Glomerular visceral epithelial cell (primary cell): Measurements from ENCODE around the gene GPHA2.

Experiments
- DNase-seq: peaks from one replicate; pipeline ENCODE4 v3.0.0-alpha.2; 2016; ENCODE audit errors: extremely low spot score

GPHA2 gene

DNA sequence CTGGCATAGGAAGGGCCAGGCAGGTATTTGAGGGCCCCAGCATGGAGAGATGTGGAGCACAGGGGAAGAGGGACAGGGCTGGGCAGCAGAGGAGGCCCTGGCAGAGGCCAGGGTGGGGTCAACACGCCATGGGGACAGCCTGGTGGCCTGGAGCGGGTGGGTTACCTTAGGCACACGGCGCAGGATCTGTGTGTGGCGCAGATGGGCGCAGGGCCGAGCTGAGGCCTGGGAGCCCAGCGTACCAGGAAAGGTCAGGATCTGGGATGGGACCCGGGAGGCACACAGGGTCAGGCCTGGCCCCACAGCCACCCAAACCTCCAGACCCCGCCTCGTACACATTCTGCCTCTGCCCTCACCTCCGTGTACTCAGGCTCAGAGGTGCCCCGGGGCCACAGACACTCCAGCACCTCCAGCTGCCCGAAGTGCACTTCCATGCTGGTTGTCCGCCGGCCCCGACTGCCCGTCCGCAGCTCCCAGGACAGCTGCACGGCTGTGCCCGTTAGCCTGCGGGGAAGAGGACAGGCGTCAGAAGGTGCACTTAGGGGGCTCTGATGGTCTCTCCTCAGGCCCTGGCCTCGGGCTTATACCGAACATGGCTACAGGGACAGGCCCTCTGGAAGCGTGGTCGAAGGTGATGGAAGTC is 25.1 kb downstream of the GPHA2 start:
- no peak for DNase-seq

DNA sequence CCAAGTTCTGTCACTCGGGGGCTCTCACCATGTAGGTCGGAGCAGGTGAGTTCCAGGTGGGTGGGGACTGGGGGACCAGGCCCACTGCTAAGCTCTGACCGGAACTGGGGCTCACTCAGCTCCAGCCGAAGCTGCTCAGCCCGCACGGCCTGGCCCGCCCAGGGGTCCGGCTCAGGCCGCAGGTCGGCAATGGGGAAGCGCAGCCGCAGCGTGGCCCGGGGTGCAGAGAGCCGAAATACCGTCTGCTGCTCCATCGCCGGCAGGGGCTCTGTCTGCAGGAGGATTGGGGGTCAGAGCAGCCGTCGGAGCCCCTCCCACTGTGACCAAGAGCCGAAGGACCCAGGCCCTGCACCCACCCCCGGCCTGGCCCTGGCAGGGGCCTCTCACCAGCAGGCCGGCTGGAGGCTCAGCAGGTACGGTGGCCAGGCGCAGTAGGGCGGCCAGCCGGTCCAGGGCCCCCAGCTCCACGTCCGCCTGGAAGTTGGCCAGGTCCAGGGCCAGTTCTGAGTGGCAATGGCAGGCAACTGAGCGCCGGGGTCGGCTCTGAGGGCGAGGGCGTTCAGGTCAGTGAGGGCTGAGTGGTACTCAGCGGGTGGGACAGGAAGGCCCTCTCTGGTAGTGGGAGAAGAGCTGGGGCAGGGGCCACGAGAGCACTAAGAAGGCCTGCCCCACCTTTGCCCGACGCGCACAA is 25.9 kb downstream of the GPHA2 start:
- DNase-seq, result no peak

DNA sequence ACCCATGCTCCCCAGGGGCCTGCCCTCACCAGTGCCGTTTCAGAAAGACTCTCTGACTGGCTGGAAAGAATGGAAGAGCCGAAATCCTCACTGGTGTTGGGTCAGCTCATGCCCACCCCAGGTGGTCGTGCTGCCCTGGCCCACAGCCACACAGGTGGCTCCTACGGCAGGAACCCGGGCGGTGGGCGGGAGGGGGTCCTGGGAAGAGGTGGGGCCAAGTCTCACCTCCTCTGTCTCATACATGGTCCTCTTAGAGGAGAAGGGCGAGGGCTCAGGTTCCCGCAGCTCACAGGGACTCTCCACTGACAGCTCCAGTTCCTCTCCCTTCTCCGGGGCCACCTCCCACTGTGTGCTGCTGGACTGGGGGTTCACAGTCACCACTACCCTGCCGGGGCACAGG is 26.9 kb downstream of the GPHA2 start:
- no peak for DNase-seq

DNA sequence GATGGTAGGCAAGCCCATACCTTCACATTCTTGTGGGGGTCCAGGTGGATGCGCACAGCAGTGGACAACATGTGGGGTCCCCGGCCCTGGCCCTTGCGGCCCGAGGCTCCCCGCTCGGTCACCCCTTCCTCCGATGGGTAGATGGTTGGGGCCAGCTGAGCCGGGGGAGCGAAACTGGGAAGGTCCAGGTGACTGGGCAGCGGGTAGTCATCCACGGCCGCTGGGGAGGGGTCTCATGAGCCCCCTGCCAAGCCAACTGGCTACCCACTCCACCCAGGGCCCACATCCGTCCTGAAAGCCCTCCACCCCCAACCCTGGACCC is 29.4 kb downstream of the GPHA2 start:
- no peak for DNase-seq

DNA sequence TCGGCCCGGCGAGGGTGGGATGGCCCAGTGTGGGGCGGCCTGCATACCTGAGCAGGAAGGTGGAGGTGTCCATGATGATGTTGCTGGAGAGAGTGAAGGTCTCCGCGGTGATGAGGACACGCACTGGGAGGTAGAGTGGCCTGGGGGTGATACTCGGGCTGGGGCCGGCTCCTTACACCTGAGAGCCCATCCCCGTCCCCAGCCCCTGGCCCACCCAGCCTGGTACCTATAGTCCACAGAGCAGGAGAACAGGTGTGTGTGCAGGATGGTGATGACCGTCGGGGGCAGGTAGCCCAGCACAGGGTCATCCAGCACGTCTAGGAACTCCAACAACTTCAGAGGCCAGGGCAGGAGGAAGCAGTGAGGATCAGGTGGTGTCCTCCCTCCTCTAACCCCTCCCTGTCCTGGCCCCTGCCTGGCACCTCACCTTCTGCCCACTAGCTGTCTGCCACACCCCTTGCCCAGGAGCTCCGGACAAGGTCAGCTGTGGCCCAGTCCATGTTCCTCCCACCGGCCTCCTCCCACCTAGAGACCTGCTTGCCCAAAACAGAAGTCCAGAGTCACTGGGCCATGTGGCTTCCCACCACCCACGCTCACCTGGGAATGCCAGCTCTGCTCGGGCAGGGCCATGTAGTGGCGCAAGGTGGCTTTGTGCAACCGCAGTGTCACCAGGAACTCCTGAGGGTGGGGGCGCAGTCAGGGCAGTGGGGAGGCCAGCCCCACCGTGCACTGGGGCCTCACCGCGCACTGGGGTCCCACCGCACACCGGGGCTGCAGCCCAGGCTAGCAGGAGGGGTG is 30.0 kb downstream of the GPHA2 start:
- DNase-seq, result no peak

DNA sequence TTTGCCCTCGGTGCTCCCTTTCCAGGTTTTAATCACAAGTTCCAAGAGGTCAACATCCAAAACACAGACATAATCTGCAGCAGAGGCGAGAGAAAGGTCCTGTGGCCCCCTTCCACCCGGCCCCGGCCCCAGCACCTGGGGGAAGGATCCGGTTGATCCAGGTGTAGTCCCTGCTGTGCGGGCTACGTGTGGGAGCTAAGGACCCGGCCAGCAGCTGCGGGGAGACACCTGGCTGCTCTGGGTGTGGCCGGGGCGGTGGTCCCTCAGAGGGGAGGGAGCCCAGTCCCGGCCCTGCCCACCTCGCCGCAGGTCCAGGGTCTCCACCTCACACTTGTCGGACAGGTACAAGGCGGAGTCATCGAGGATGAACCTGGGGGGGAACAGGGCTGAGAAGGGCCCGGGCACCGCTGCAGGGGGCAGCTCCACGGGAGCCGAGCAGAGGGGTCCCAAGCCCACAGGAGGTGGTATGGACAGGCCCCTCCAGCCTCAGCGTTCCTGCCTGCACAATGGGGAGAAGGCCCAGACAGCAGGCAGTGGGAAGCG is 32.3 kb downstream of the GPHA2 start:
- no peak for DNase-seq

DNA sequence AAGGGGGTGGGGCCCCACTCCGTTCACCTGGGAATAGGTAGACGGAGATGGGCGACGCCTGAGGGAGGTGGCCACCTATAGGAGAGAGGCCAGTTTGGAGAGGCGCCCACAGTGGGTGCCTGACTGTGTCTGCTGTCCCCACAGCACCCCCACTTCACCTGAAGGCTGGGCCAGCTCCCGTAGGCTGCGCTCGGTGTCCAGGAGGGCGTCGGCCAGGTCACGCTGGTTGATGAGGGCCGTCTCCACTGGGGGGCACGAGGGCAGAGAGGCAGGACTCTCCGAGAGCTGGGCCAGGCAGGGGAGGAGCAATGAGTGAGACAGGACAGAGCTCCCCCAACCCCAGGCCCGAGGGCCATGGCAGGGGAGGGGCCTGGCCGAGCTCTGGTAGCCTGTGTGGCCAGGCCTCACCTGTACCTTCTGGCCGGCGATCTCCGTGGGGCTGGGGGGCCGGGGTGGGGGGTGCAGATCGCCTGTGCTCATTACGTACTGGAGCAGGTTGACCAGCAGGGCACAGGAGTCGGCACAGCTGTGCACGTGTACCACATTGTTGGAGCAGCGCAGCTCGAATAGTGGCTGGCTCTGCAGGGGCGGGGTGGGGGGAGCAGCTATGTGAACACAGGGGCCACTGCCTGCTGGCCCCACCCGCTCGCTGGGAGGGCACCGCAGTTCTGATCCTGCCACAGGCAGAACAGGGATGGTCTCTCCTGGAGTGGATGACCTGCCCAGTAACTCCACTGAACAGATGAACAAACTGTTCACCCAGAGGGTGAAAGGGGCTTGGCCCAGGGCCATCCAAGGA is 33.4 kb downstream of the GPHA2 start:
- no peak for DNase-seq

DNA sequence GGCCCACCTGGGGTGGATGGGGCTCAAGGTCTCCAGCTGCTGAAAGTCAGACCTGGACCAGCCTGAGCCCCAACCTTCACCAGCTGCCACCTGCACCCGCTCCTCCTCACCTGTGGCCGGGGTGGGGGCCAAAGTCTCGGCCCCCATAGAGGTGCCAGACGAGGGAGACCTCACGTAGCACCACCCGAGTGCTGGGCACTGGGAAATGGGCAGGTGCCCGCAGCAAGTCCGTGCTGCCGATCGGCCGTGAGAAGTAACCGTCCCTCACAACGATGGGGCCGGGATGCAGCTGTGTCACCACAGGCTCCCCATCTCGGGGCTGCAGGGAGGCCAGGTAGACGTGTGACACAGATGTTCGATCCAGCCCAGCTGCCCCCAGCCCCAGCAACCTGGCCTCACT is 34.9 kb downstream of the GPHA2 start:
- no peak for DNase-seq

DNA sequence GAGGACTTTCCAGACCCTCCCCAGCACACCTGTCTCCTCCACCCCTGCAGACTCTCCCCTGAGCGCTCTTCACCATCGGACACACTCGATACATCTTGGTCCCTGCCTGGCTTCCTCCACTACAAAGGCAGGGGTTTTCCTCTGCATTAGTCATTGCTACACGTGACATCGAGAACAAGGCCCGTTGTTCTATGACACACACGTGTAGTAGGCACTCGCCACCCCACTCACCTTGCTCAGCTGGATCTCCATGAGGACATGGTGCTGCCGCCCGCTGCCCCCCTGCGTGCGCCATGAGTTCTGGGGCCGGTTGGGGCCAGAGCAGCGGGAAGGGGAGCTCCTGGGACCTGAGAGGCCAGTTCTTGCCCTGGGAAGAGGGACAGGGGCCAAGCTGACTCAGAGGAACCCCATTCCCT is 35.4 kb downstream of the GPHA2 start:
- DNase-seq, result peak; percentile 57

DNA sequence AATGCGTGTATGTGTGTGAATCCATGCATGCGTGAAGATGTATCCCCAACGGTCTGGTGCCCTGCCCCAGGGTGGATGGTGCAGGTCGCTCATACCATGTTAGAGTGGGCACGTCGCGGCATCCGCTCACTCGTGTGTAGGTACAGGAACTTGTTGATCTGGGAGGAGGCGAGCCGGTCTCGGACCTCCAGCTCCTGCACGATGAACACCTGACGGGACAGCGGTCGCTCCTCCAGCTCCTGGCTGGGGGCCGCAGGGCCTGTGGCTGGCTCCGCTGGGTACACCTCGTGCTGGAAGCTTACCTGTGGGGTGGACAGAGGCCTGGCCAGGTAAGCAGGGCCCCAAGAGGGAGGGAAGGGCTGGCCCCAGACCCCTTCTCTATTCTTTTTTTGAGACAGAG is 37.2 kb downstream of the GPHA2 start:
- DNase-seq, result no peak

DNA sequence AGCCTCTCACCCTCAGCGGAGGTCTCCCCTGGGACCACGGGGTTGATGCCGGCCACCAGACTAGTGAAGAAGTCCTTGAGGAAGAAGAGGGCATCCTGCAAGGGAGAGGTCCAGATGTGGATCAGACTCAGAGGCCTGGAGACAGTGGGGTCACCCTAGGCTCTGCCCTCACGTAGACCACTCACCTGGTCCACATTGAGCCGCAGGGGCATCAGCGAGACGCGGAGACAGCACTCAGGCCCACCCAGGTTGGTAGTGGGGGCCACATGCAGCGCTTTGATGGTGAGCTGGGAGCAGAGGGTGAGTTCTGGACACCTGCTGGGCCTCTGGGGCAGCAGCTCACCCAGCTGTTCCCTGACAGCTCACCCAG is 37.6 kb downstream of the GPHA2 start:
- DNase-seq, result no peak

DNA sequence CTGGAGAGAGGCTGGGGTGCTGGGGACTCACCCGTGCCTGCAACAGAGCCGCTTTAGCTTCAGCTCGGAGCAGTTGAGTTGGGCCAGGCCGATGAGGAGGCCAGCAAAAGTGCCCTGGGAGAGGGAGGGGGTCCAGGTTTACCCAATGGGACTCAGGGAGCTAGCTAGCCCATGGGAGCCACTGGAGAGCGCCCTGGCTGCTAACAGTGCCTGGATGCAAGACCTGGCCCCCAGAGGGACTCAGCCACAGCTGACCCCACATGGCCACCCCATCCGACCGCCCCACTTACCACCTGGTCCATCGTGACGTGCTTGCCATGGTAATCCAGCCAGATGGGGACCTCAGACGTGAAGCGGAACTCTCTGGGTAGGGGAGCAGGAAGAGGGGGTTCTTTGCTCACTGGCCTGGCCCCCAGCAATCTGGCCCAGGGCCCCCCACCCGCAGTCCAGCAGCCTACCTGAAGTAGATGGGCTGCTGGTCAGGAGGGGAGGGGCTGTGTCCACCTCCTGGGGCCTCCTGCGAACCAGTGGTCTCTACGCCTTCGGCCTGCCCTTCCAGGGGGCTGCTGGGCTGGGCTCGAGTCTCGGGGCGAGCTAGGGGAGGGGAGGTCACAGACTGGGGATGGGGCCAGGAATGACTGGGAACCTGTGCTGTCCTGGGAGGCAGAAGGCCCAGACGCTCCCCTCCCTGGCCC is 38.2 kb downstream of the GPHA2 start:
- DNase-seq, result no peak

DNA sequence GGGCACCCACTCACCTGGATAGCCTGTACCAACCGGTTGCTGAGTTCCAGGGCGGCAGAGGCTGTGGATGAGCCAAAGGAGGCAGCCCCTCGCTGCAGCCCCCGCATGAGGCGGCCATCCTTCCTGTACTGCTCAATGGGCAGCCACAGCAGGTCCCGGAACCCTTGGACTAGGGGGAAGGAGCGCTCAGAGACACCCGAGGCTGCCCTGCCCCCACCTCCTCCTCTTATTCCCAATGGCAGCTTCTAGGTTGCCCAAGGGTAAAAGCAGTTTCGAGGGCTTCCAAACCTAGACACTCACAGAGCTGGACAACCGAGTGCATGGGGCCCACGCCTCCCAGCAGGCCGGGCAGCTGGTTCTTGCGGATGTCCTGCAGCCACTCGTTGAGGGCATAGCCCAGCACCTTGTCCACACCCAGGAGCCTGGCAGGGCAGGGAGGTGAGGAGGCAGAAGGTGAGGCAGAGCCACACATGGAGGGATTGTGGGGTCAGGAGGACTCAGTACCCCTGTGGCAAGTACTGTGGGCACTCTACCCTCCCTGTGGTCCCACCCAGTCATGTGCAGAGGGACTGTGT is 39.2 kb downstream of the GPHA2 start:
- DNase-seq, result no peak

DNA sequence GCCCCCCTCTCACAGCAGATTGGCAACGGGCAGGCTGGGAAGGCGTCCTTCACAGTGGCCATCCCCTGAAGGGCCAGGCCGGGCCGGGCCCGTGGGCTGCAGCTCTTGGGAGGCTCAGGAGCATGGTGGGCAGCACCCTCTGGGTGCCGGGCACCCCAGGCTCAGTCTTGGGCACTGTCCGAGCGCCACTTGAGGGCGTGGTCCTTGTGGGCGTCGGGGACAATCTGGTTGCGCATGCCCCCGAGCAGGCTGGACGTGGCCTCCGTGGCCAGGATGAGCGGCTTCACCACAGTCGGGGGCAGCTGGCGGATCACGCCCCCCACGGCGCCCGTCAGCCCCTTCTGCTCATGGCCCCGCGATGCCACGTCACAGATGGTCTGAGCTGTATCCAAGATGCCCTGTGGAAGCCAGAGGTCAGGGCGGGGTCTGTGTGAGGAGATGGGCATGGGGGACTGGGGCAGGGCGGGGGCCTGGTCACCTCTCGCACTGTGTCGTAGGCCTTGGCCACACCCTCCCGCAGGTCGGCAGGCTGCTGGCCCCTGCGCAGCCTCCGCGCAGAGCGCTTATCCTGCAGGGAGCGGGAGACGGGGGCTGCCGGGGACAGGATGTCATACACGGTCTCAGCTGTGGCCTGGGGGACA is 40.8 kb downstream of the GPHA2 start:
- DNase-seq, result no peak

DNA sequence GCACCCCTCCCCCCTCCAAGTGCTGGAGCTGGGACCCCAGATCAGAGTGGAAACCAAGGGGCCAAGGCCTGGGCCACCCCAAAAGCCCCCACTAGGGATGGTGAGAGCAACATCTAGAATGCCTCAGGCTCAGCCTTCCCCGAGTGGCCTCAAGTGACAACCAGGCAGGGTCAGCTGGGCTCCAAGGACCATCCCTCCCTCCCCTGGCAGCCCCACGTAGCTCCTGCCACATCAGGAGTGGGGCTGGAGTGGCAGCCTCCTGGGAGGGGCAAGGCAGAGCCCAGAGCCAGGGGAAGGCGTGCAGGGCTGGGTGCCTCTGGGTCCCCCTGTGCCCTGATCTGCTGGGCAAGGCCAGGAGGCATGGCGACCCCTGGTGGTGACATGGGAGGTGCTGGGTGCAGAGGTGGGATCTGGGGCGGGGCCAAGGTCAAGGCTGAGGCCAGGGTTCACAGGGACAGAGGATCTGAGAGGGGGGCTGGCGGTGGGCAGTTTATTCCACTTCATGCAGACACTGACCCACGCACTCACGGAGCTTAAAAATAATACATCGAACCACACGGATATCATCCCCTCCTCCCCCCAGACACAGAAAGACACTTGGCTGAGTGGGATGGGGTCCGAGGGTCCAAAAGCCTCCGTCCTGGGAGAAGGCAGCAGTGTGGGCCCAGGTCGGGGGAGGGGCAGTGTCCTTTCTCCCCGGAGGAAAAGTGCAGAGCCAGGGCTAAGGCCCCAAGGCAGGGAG is 41.5 kb downstream of the GPHA2 start:
- DNase-seq, result peak; percentile 75

DNA sequence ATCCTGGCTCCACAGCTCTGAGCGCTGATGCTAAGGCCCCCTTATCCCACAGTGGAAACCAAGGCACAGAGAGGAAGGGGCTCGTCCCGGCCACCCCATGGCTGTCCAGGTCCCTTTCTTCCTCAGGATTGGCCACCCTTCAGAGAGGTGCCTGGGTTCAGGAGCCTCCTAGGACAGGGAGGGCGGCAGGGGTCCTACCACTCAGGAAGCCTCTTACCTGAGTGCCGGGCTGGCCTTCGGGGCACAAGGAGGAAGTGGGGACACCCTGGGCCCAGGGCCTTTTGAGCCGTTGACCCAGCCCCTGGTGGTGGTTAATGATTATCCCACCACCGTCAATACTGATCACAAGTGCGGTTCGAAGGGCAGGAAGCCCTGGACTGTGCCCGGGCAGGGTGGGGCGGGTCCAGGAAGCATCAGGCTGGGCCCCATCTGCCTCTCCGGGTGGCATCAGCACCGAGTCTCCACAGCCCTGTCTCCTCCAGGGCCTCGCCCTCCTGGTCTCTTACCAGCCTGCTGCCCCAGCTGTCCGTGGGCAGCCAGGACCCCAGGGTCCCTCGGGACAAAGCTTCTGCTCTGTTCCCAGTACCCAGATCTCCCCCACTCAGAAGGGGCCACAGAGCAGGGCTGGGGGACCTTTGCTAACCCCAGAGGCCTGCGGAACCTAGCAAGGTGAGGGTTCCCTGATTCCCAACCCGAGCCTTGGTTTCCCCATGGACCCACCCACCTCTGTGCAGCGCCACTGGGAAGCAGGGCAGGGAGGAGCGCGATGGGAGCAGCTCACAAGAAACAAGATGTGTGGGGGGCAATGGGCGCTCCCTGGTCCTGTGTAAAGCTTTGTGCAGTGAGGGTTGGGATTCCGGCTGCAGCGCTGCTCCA is 42.3 kb downstream of the GPHA2 start:
- DNase-seq, result peak; percentile 42

DNA sequence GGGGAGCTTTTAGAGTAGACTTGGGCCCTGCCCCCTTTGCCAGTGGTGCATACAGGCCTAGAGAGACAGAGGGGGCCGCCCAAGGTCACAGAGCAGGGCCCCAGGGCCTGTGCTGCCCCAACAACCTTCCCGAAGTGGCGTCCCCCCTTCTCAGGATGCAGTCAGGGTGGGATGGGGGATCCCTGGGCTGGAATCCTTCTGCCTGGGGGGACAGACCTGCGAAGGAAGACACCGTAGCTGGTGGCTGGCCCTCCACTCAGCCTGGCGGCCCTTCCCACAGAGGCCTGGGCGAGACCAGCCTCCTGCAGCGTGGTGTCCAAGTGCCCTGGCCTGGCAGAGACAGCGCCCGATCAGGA is 42.9 kb downstream of the GPHA2 start:
- no peak for DNase-seq

DNA sequence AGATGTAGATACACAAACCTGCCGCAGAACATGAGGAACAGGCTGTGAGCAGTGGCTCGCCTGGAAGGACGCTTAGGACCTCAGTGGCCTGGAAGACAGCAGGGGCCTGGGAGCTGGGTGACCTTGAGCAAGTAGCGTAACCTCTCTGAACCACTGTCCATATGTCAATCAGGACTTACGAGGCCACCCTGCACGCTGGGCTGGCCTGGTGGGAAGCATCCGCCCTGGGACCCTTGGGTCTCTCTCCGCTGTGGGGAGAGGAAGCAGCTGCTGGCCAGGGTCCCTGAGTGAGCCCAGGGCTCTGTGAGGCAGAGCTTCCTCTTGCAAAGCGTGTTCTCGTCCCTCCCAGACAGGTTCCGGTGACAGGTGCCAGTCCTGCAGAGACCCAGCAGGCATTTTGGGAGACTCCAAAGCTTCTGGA is 43.3 kb downstream of the GPHA2 start:
- DNase-seq, result no peak

DNA sequence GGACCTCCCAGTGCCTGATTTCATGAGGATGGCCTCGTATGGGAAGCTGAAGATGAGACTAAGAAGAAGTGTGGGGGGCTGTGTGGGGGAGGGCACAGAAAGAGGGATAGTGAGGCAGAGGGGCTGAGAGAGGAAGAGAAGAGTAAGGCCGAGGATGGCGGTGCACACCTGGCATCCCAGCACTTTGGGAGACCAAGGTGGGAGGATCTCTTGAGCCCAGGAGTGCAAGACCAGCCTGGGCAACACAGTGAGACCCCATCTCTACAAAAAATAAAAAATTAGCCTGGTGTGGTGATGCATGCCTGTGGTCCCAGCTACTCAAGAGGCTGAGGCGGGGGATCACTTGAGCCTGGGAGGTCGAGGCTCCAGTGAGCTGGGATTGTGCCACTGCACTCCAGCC is 43.8 kb downstream of the GPHA2 start:
- no peak for DNase-seq
